ENCODE results near the gene CNTLN. TPM values are rescaled to one million over a fixed set of nuclear protein-coding genes. Genes with fewer than 3 reads are reported as not detected.

The CNTLN gene
- total and polyA plus RNA-seq, 2 of the 8 experiments (the other 6 are each of a cell fraction or from before 2014, with no cell fraction given) = 4.8 to 10.8 TPM

GRCh38 chr9:17138503-17138902 lies 3.7 kb downstream of the CNTLN start:
- peaks cover 0 to 4% (median 3%) of the 10 kb centered on the region in 4 experiments; a peak in 5 of 7 replicates for H3K4me1 ChIP-seq (replicated peaks in 1 of 4; ENCODE audit: control insufficient read depth in 3 of 4, insufficient read depth in 4 of 4, low read length in 3 of 4)
- H2AFZ ChIP-seq (ENCODE audit: low read length) = no peak overlapping the region
- POLR2A ChIA-PET (ENCODE audit: partially characterized antibody) = no interaction called here
- no peak overlapping the region for H2BK5ac ChIP-seq (ENCODE audit: low read depth, low read length)
- no peak overlapping the region for H2BK20ac ChIP-seq (ENCODE audit: low read length)
- H3K4me3 ChIP-seq (ENCODE audit: extremely low read depth in 1 of 4, insufficient read depth in 2 of 4, low read depth in 3 of 4, low read length in 4 of 4) = no peak overlapping the region
- no peak overlapping the region for H4K8ac ChIP-seq (ENCODE audit: extremely low read depth, insufficient read depth, low read length)
- TF ChIP-seq, protein P1, sequence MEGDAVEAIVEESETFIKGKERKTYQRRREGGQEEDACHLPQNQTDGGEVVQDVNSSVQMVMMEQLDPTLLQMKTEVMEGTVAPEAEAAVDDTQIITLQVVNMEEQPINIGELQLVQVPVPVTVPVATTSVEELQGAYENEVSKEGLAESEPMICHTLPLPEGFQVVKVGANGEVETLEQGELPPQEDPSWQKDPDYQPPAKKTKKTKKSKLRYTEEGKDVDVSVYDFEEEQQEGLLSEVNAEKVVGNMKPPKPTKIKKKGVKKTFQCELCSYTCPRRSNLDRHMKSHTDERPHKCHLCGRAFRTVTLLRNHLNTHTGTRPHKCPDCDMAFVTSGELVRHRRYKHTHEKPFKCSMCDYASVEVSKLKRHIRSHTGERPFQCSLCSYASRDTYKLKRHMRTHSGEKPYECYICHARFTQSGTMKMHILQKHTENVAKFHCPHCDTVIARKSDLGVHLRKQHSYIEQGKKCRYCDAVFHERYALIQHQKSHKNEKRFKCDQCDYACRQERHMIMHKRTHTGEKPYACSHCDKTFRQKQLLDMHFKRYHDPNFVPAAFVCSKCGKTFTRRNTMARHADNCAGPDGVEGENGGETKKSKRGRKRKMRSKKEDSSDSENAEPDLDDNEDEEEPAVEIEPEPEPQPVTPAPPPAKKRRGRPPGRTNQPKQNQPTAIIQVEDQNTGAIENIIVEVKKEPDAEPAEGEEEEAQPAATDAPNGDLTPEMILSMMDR (IDR thresholded peaks at IDR 0.05; ENCODE audit: control extremely low read depth in 1 of 3, insufficient read depth in 1 of 3, low read depth in 1 of 3, low read length in 3 of 3) = no peak
- no peak overlapping the region for H2AK5ac ChIP-seq (ENCODE audit: low read depth, low read length)
- H4K5ac ChIP-seq (ENCODE audit: insufficient read length, low read depth, low read length) = no peak overlapping the region
- 0 out of 2 replicates have a peak, but pooled peaks cover 2% of the 10 kb centered on the region for H3K23me2 ChIP-seq (ENCODE audit: low read depth, low read length)
- DNase-seq (ENCODE audit: low read depth in 1 of 2, low spot score in 2 of 2) = no peak
- FAIRE-seq = no peak
- H3K27me3 ChIP-seq (replicated peaks in 1 of 4; ENCODE audit: control insufficient read depth in 3 of 4, extremely low read depth in 1 of 4, insufficient read depth in 3 of 4, low read length in 3 of 4) = peaks cover 0 to 12% (median 8%) of the 10 kb centered on the region in 4 experiments; a peak in 5 of 7 replicates
- no peak overlapping the region for H3K56ac ChIP-seq (replicated peaks; ENCODE audit: insufficient read length, low read depth, low read length)
- H3K27ac ChIP-seq (ENCODE audit: low read depth, low read length) = no peak overlapping the region
- no peak overlapping the region for H3K4ac ChIP-seq (replicated peaks; ENCODE audit: insufficient read length, low read depth, low read length)
- H3K36me3 ChIP-seq (ENCODE audit: control insufficient read depth in 2 of 4, insufficient read depth in 4 of 4, low read length in 3 of 4) = no peaks in the 10 kb centered on the region
- H3K18ac ChIP-seq (ENCODE audit: extremely low read depth, low read length) = no peak overlapping the region
- 0 out of 2 replicates have a peak, but pooled peaks cover 2% of the 10 kb centered on the region for H3K79me1 ChIP-seq (ENCODE audit: low read depth, low read length)
- no peak overlapping the region for H3K14ac ChIP-seq (ENCODE audit: insufficient read length)
- no peak overlapping the region for H3K23ac ChIP-seq (ENCODE audit: insufficient read length)
- H3K4me2 ChIP-seq (ENCODE audit: insufficient read depth in 1 of 2, low read depth in 2 of 2, low read length in 2 of 2) = no peak overlapping the region
- H3K79me2 ChIP-seq (ENCODE audit: control insufficient read depth in 1 of 2, insufficient read depth in 2 of 2, low read length in 2 of 2) = peaks cover 0 to 43% of the 10 kb centered on the region in 2 experiments; a peak in 2 of 4 replicates
- 91% methylated on average over 1 of the region's 1 CpG; no CpG with 5 or more reads in 1 of the 2 experiments for WGBS, 2 experiments (ENCODE audit: extremely low coverage in 1 of 2, insufficient coverage in 1 of 2, insufficient read length in 1 of 2, insufficient replicate concordance in 2 of 2, low coverage in 1 of 2, low lambda C conversion rate in 2 of 2, missing lambda C conversion rate in 1 of 2)
- H2BK15ac ChIP-seq (ENCODE audit: low read length) = no peak overlapping the region
- H2BK12ac ChIP-seq (ENCODE audit: low read depth, low read length) = no peak overlapping the region
- H2BK120ac ChIP-seq (replicated peaks; ENCODE audit: low read depth, low read length) = no peak overlapping the region
- H4K91ac ChIP-seq (replicated peaks; ENCODE audit: insufficient read length, low read length) = no peak overlapping the region
- CTCF ChIA-PET (ENCODE audit: partially characterized antibody) = no interaction called here
- H3K9me3 ChIP-seq (ENCODE audit: insufficient read depth in 2 of 2, low read depth in 1 of 2, low read length in 1 of 2) = no peaks in the 10 kb centered on the region; a peak in 1 of 4 replicates
- no peaks in the 10 kb centered on the region for H4K20me1 ChIP-seq (replicated peaks in 1 of 2; ENCODE audit: control insufficient read depth in 1 of 2, insufficient read depth in 2 of 2, low read length in 2 of 2)
- no peak overlapping the region for H3K9ac ChIP-seq (replicated peaks in 1 of 4; ENCODE audit: extremely low read depth in 1 of 4, low read depth in 3 of 4, low read length in 3 of 4)
